Measurements from ENCODE around the gene SRA1. TPM values are rescaled to one million over a fixed set of nuclear protein-coding genes. Genes with fewer than 3 reads are reported as not detected.
A peak's percentile ranks its signal among the peaks of the same experiment; 100 is the strongest.
"Not testable (repeated sequence)": the region's sequence is repeated elsewhere in the genome, so short reads cannot be mapped to it uniquely, and the experiment has no call there.

The SRA1 gene
- 45.6 and 46.3 TPM in 2 replicates for total RNA-seq (2012; rRNA removed)

- no peaks in the 10 kb centered on the region for H3K27me3 ChIP-seq (ENCODE audit: control insufficient read depth, insufficient read depth, low read length)
- peaks cover 9% of the 10 kb centered on the region for H3K36me3 ChIP-seq (ENCODE audit: insufficient read depth, low read length)
- no peaks in the 10 kb centered on the region for H3K9me3 ChIP-seq (replicated peaks; ENCODE audit: low read length)
- H3K4me3 ChIP-seq (ENCODE audit: low read length) = peak within 1 kb of the TSS; percentile 95
- peak within 1 kb of the TSS; percentile 86 for H3K4me2 ChIP-seq (ENCODE audit: low read length)
- peak within 1 kb of the TSS; percentile 99 for H3K9ac ChIP-seq (ENCODE audit: low read depth, low read length)
- peaks cover 35% of the 10 kb centered on the region for H3K4me1 ChIP-seq (ENCODE audit: control insufficient read depth, insufficient read depth, low read length)
These were observed at the start of gene SRA1 for GRCh38 chr5:140557136-140557805. TSS of gene SRA1 (minus strand) at chr5:140557473. CDS start at chr5:140557452, 21 bp downstream.

GRCh38 chr5:140607031-140607430 is 49.8 kb upstream of the SRA1 start:
- no peaks in the 10 kb centered on the region for H3K27me3 ChIP-seq (ENCODE audit: control insufficient read depth, insufficient read depth, low read length)
- no peak overlapping the region for H3K4me2 ChIP-seq (ENCODE audit: low read length)
- no peaks in the 10 kb centered on the region for H3K9me3 ChIP-seq (replicated peaks; ENCODE audit: low read length)
- H3K36me3 ChIP-seq (ENCODE audit: insufficient read depth, low read length) = no peaks in the 10 kb centered on the region
- H3K9ac ChIP-seq (ENCODE audit: low read depth, low read length) = no peak overlapping the region
- peaks cover 18% of the 10 kb centered on the region for H3K4me1 ChIP-seq (ENCODE audit: control insufficient read depth, insufficient read depth, low read length)
- H3K4me3 ChIP-seq (ENCODE audit: low read length) = no peak overlapping the region

- Histone ChIP-seq H3K9me3 (replicated peaks; ENCODE audit: low read length) (no peaks in the 10 kb centered on the region), H3K27me3 (ENCODE audit: control insufficient read depth, insufficient read depth, low read length) (no peaks in the 10 kb centered on the region), H3K4me2 (ENCODE audit: low read length) (no peak overlapping the region), H3K4me3 (ENCODE audit: low read length) (no peak overlapping the region), H3K36me3 (ENCODE audit: insufficient read depth, low read length) (no peaks in the 10 kb centered on the region), H3K9ac (ENCODE audit: low read depth, low read length) (no peak overlapping the region), H3K4me1 (ENCODE audit: control insufficient read depth, insufficient read depth, low read length) (peaks cover 13% of the 10 kb centered on the region)
These were observed 48.6 kb upstream of the SRA1 start for GRCh38 chr5:140605879-140606278.

GRCh38 chr5:140603734-140604133 is 46.5 kb upstream of the SRA1 start:
- Histone ChIP-seq H3K9me3 (replicated peaks; ENCODE audit: low read length) (no peaks in the 10 kb centered on the region), H3K4me1 (ENCODE audit: control insufficient read depth, insufficient read depth, low read length) (peaks cover 3% of the 10 kb centered on the region), H3K36me3 (ENCODE audit: insufficient read depth, low read length) (no peaks in the 10 kb centered on the region), H3K4me3 (ENCODE audit: low read length) (no peak overlapping the region), H3K4me2 (ENCODE audit: low read length) (no peak overlapping the region), H3K27me3 (ENCODE audit: control insufficient read depth, insufficient read depth, low read length) (peaks cover 3% of the 10 kb centered on the region), H3K9ac (ENCODE audit: low read depth, low read length) (no peak overlapping the region)

- not testable (repeated sequence) for H3K4me2 ChIP-seq (ENCODE audit: low read length); H3K27me3 ChIP-seq (ENCODE audit: control insufficient read depth, insufficient read depth, low read length); H3K4me3 ChIP-seq (ENCODE audit: low read length); H3K36me3 ChIP-seq (ENCODE audit: insufficient read depth, low read length); H3K9me3 ChIP-seq (replicated peaks; ENCODE audit: low read length); H3K4me1 ChIP-seq (ENCODE audit: control insufficient read depth, insufficient read depth, low read length); H3K9ac ChIP-seq (ENCODE audit: low read depth, low read length)
These were observed 46.1 kb upstream of the SRA1 start for GRCh38 chr5:140603446-140603698.

GRCh38 chr5:140602147-140602546 is 44.9 kb upstream of the SRA1 start:
- H3K9me3 ChIP-seq (replicated peaks; ENCODE audit: low read length) = no peaks in the 10 kb centered on the region
- H3K4me1 ChIP-seq (ENCODE audit: control insufficient read depth, insufficient read depth, low read length) = peaks cover 3% of the 10 kb centered on the region
- H3K4me2 ChIP-seq (ENCODE audit: low read length) = no peak overlapping the region
- H3K36me3 ChIP-seq (ENCODE audit: insufficient read depth, low read length) = no peaks in the 10 kb centered on the region
- peaks cover 10% of the 10 kb centered on the region for H3K27me3 ChIP-seq (ENCODE audit: control insufficient read depth, insufficient read depth, low read length)
- H3K9ac ChIP-seq (ENCODE audit: low read depth, low read length) = no peak overlapping the region
- no peak overlapping the region for H3K4me3 ChIP-seq (ENCODE audit: low read length)

- H3K27me3 ChIP-seq (ENCODE audit: control insufficient read depth, insufficient read depth, low read length) = peaks cover 22% of the 10 kb centered on the region
- no peaks in the 10 kb centered on the region for H3K36me3 ChIP-seq (ENCODE audit: insufficient read depth, low read length)
- H3K4me2 ChIP-seq (ENCODE audit: low read length) = no peak overlapping the region
- H3K9ac ChIP-seq (ENCODE audit: low read depth, low read length) = no peak overlapping the region
- no peak overlapping the region for H3K4me3 ChIP-seq (ENCODE audit: low read length)
- peaks cover 3% of the 10 kb centered on the region for H3K4me1 ChIP-seq (ENCODE audit: control insufficient read depth, insufficient read depth, low read length)
- no peaks in the 10 kb centered on the region for H3K9me3 ChIP-seq (replicated peaks; ENCODE audit: low read length)
These were observed 42.8 kb upstream of the SRA1 start for GRCh38 chr5:140600096-140600495.

- Histone ChIP-seq H3K4me3 (ENCODE audit: low read length) (no peak overlapping the region), H3K4me1 (ENCODE audit: control insufficient read depth, insufficient read depth, low read length) (peaks cover 3% of the 10 kb centered on the region), H3K36me3 (ENCODE audit: insufficient read depth, low read length) (no peaks in the 10 kb centered on the region), H3K9me3 (replicated peaks; ENCODE audit: low read length) (no peaks in the 10 kb centered on the region), H3K4me2 (ENCODE audit: low read length) (no peak overlapping the region), H3K9ac (ENCODE audit: low read depth, low read length) (no peak overlapping the region), H3K27me3 (ENCODE audit: control insufficient read depth, insufficient read depth, low read length) (peaks cover 22% of the 10 kb centered on the region)
These were observed 41.6 kb upstream of the SRA1 start for GRCh38 chr5:140598836-140599235.

GRCh38 chr5:140596321-140596741 is 39.1 kb upstream of the SRA1 start:
- Histone ChIP-seq H3K4me3 (ENCODE audit: low read length) (no peak overlapping the region), H3K27me3 (ENCODE audit: control insufficient read depth, insufficient read depth, low read length) (peaks cover 22% of the 10 kb centered on the region), H3K4me2 (ENCODE audit: low read length) (no peak overlapping the region), H3K9me3 (replicated peaks; ENCODE audit: low read length) (no peaks in the 10 kb centered on the region), H3K4me1 (ENCODE audit: control insufficient read depth, insufficient read depth, low read length) (peaks cover 9% of the 10 kb centered on the region), H3K9ac (ENCODE audit: low read depth, low read length) (no peak overlapping the region), H3K36me3 (ENCODE audit: insufficient read depth, low read length) (no peaks in the 10 kb centered on the region)

- Histone ChIP-seq H3K4me2 (ENCODE audit: low read length) (no peak overlapping the region), H3K9ac (ENCODE audit: low read depth, low read length) (no peak overlapping the region)
These were observed 38.4 kb upstream of the SRA1 start for GRCh38 chr5:140595538-140596300.

GRCh38 chr5:140594169-140594568 is 36.9 kb upstream of the SRA1 start:
- Histone ChIP-seq H3K27me3 (ENCODE audit: control insufficient read depth, insufficient read depth, low read length) (peaks cover 22% of the 10 kb centered on the region), H3K9ac (ENCODE audit: low read depth, low read length) (no peak overlapping the region), H3K4me2 (ENCODE audit: low read length) (no peak overlapping the region), H3K36me3 (ENCODE audit: insufficient read depth, low read length) (no peaks in the 10 kb centered on the region), H3K4me1 (ENCODE audit: control insufficient read depth, insufficient read depth, low read length) (peaks cover 17% of the 10 kb centered on the region), H3K9me3 (replicated peaks; ENCODE audit: low read length) (no peaks in the 10 kb centered on the region), H3K4me3 (ENCODE audit: low read length) (no peak overlapping the region)

More at GRCh38 chr5:140595538-140596300, 38.4 kb upstream of the SRA1 start:
- H3K4me1 ChIP-seq (ENCODE audit: control insufficient read depth, insufficient read depth, low read length) = peaks cover 9% of the 10 kb centered on the region
- peaks cover 22% of the 10 kb centered on the region for H3K27me3 ChIP-seq (ENCODE audit: control insufficient read depth, insufficient read depth, low read length)
- no peaks in the 10 kb centered on the region for H3K9me3 ChIP-seq (replicated peaks; ENCODE audit: low read length)
- H3K4me3 ChIP-seq (ENCODE audit: low read length) = no peak overlapping the region
- H3K36me3 ChIP-seq (ENCODE audit: insufficient read depth, low read length) = no peaks in the 10 kb centered on the region

GRCh38 chr5:140593070-140593469 is 35.8 kb upstream of the SRA1 start:
- H3K4me3 ChIP-seq (ENCODE audit: low read length); H3K4me2 ChIP-seq (ENCODE audit: low read length); H3K9me3 ChIP-seq (replicated peaks; ENCODE audit: low read length); H3K36me3 ChIP-seq (ENCODE audit: insufficient read depth, low read length); H3K9ac ChIP-seq (ENCODE audit: low read depth, low read length): not testable (repeated sequence)
- Histone ChIP-seq H3K4me1 (ENCODE audit: control insufficient read depth, insufficient read depth, low read length) (peaks cover 25% of the 10 kb centered on the region), H3K27me3 (ENCODE audit: control insufficient read depth, insufficient read depth, low read length) (peaks cover 19% of the 10 kb centered on the region)
